AG04450 (cell line): Measurements from ENCODE around the gene CLMN. TPM values are rescaled to one million over a fixed set of nuclear protein-coding genes. Genes with fewer than 3 reads are reported as not detected.

Experiments used
- CTCF ChIA-PET: fragments of 300-600, 350-600 bp; formaldehyde crosslinking; extraction: SDS; loops from one replicate; lab custom pipeline; 2022; ENCODE audit warnings: antibody characterized with exemption, inconsistent platforms; lab: Charles Lee
- POLR2A ChIA-PET: fragments of 350-600 bp; formaldehyde crosslinking; extraction: SDS; loops from one replicate; lab custom pipeline; 2021; ENCODE audit warnings: antibody characterized with exemption, inconsistent platforms; lab: Yijun Ruan, JAX
- DNase-seq: peaks from one replicate; pipeline ENCODE4 v3.0.0-alpha.2; 2011; ENCODE audit warnings: low read depth, low spot score
- H3K27ac ChIP-seq: one replicate; pipeline ENCODE4 v1.5.1; 2012; ENCODE audit warnings: low read depth, low read length, control low read depth
- H3K27me3 ChIP-seq: one replicate; pipeline ENCODE4 v1.6.0; 2012; ENCODE audit warnings: low read length; ENCODE audit not compliant: control insufficient read depth, insufficient read depth
- H3K4me3 ChIP-seq: 2 replicates; pipeline ENCODE4 v1.5.1; 2011; ENCODE audit warnings: mild to moderate bottlenecking, low read depth, low read length, control low read depth
- H3K9me3 ChIP-seq: 2 replicates; pipeline ENCODE4 v1.5.1; 2012; ENCODE audit warnings: low read length; ENCODE audit not compliant: control insufficient read depth, insufficient read depth
- polyA plus RNA-seq: library from polyadenylated mRNA; depleted of rRNA; stranded (reverse); fragments of >200 nt; gene quantifications from 2 replicates; pipeline ENCODE4 v1.2.3, GENCODE V29; 2011; rRNA removed
- small RNA-seq: library from RNA; depleted of rRNA; stranded (forward); fragments of <200 nt; gene quantifications from one replicate; pipeline ENCODE3, GENCODE V24; 2012; ENCODE audit warnings: low read depth; ENCODE audit not compliant: insufficient read length
- TF ChIP-seq, protein P1 (sequence below): IDR thresholded peaks from 2 replicates; pipeline ENCODE4 v1.5.1; 2011; ENCODE audit warnings: low read depth, low read length, control low read depth, inconsistent platforms

Gene CLMN
- polyA plus RNA-seq, 1 experiment = 0.09 TPM

DNA sequence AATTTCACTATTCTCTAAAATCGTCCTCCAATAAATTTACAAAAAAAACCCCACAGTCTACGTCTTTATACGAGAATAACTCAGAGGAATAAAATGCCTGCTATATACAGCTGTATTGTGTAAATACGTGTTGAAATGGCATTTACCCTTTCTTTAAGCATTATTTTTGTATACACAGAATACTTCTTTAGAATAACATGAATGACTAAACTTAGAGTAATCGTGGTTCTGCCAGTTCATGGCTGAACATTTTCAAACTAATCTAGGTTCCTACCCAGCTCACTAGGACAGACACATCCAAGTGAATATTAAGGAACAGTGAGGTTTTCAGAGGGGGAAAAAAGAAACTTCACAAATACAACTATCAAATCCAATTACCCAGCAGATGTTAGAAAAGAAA is 186.9 kb downstream of the CLMN start:
- Histone ChIP-seq H3K27me3 (no peaks in the 10 kb centered on the region), H3K27ac (no peak overlapping the region), H3K4me3 (no peak overlapping the region), H3K9me3 (no peaks in the 10 kb centered on the region)
- POLR2A ChIA-PET = interaction anchor here (1.2 kb wide), 1 partner anchor 25 kb away, joined by 6 read pairs; the partner anchor contains the start of gene DICER1
- TF ChIP-seq, protein P1, sequence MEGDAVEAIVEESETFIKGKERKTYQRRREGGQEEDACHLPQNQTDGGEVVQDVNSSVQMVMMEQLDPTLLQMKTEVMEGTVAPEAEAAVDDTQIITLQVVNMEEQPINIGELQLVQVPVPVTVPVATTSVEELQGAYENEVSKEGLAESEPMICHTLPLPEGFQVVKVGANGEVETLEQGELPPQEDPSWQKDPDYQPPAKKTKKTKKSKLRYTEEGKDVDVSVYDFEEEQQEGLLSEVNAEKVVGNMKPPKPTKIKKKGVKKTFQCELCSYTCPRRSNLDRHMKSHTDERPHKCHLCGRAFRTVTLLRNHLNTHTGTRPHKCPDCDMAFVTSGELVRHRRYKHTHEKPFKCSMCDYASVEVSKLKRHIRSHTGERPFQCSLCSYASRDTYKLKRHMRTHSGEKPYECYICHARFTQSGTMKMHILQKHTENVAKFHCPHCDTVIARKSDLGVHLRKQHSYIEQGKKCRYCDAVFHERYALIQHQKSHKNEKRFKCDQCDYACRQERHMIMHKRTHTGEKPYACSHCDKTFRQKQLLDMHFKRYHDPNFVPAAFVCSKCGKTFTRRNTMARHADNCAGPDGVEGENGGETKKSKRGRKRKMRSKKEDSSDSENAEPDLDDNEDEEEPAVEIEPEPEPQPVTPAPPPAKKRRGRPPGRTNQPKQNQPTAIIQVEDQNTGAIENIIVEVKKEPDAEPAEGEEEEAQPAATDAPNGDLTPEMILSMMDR = no peak
- CTCF ChIA-PET = interaction anchor here (1.2 kb wide), 1 partner anchor 299 kb away, joined by 3 read pairs; no protein-coding TSS in a partner anchor
- DNase-seq = no peak

Small RNAs within 50 kb of the gene (small RNA-seq; reads per million reads assigned to genes)
- gene MIR3173 = not detected

Other genes starting within 250 kb of the CLMN start
- 20.7 and 25.1 TPM in 2 replicates for gene DICER1, start 162.4 kb downstream of the CLMN start, polyA plus RNA-seq
- 4.2 and 4.4 TPM in 2 replicates for gene SYNE3, start 196.7 kb upstream of the CLMN start, polyA plus RNA-seq
- gene GLRX5, start 215.1 kb upstream of the CLMN start, polyA plus RNA-seq = 43.6 and 58.6 TPM in 2 replicates